ENCODE data around the gene FHIT.

FHIT gene

GRCh38 chr3:60720736-60721135 lies 530.5 kb downstream of the FHIT start:
- TF ChIP-seq TAF1 (IDR thresholded peaks at IDR 0.05; ENCODE audit: borderline replicate concordance, insufficient read depth, low read length), result no peak
- TF ChIP-seq FOXP2 (optimal IDR thresholded peaks at IDR 0.05; ENCODE audit: borderline replicate concordance, extremely low read depth, extremely low read length, insufficient read depth), result no peak
- TF ChIP-seq POLR2AphosphoS5 (IDR thresholded peaks at IDR 0.05; ENCODE audit: low read depth, low read length), result no peak
- TF ChIP-seq REST (IDR thresholded peaks at IDR 0.05; ENCODE audit: insufficient read depth in 1 of 2, low read depth in 2 of 2, low read length in 2 of 2), result no peak
- TF ChIP-seq SIN3A (IDR thresholded peaks at IDR 0.05; ENCODE audit: borderline replicate concordance, insufficient read depth, low read length), result no peak

GRCh38 chr3:60716573-60716972 lies 534.7 kb downstream of the FHIT start:
- TF ChIP-seq POLR2AphosphoS5 (IDR thresholded peaks at IDR 0.05; ENCODE audit: low read depth, low read length) (no peak), REST (IDR thresholded peaks at IDR 0.05; ENCODE audit: insufficient read depth in 1 of 2, low read depth in 2 of 2, low read length in 2 of 2) (no peak), FOXP2 (optimal IDR thresholded peaks at IDR 0.05; ENCODE audit: borderline replicate concordance, extremely low read depth, extremely low read length, insufficient read depth) (no peak), TAF1 (IDR thresholded peaks at IDR 0.05; ENCODE audit: borderline replicate concordance, insufficient read depth, low read length) (no peak)

- TF ChIP-seq REST (IDR thresholded peaks at IDR 0.05; ENCODE audit: insufficient read depth in 1 of 2, low read depth in 2 of 2, low read length in 2 of 2), result no peak
- no peak for TF ChIP-seq SIN3A (IDR thresholded peaks at IDR 0.05; ENCODE audit: borderline replicate concordance, insufficient read depth, low read length)
- no peak for TF ChIP-seq FOXP2 (optimal IDR thresholded peaks at IDR 0.05; ENCODE audit: borderline replicate concordance, extremely low read depth, extremely low read length, insufficient read depth)
- TF ChIP-seq POLR2AphosphoS5 (IDR thresholded peaks at IDR 0.05; ENCODE audit: low read depth, low read length), result no peak
- TF ChIP-seq TAF1 (IDR thresholded peaks at IDR 0.05; ENCODE audit: borderline replicate concordance, insufficient read depth, low read length), result no peak
Observed at GRCh38 chr3:60708191-60708975, 542.9 kb downstream of the FHIT start.

GRCh38 chr3:60707452-60708020 lies 543.7 kb downstream of the FHIT start:
- TF ChIP-seq REST (IDR thresholded peaks at IDR 0.05; ENCODE audit: insufficient read depth in 1 of 2, low read depth in 2 of 2, low read length in 2 of 2), result no peak
- no peak for TF ChIP-seq TAF1 (IDR thresholded peaks at IDR 0.05; ENCODE audit: borderline replicate concordance, insufficient read depth, low read length)
- TF ChIP-seq POLR2AphosphoS5 (IDR thresholded peaks at IDR 0.05; ENCODE audit: low read depth, low read length), result no peak
- no peak for TF ChIP-seq SIN3A (IDR thresholded peaks at IDR 0.05; ENCODE audit: borderline replicate concordance, insufficient read depth, low read length)
- TF ChIP-seq FOXP2 (optimal IDR thresholded peaks at IDR 0.05; ENCODE audit: borderline replicate concordance, extremely low read depth, extremely low read length, insufficient read depth), result no peak
